IMR-90 (cell line): ENCODE data around the gene TBC1D4. TPM values are rescaled to one million over a fixed set of nuclear protein-coding genes. Genes with fewer than 3 reads are reported as not detected.

ENCODE experiments used
- ATAC-seq: fragments of 200-7000 bp; cut with Tn5 transposase; 2 replicates; pipeline ENCODE4 v1.9.1; 2020; ENCODE audit warnings: low read depth, mild to moderate bottlenecking, moderate library complexity
- BruUV-seq: library from RNA; stranded (reverse); fragments of 400-500 nt; replicated peaks from 2 replicates; lab custom pipeline; 2021; lab: Mats Ljungman, UMichigan
- CTCF ChIA-PET: fragments of 300-600 bp; formaldehyde crosslinking; extraction: SDS; loops from one replicate; lab custom pipeline; 2021; ENCODE audit warnings: antibody characterized with exemption; lab: Yijun Ruan, JAX
- POLR2A ChIA-PET: fragments of 300-600 bp; sonication (Branson Sonifier 250); formaldehyde crosslinking; loops from one replicate; lab custom pipeline; 2022; ENCODE audit warnings: antibody characterized with exemption; ENCODE audit not compliant: unreplicated experiment; lab: Charles Lee
- DNase-seq: peaks from one replicate; pipeline ENCODE4 v3.0.0; 2013
- H2AFZ ChIP-seq: replicated peaks from 2 replicates; pipeline ENCODE3; 2013; ENCODE audit warnings: low read length, mild to moderate bottlenecking; ENCODE audit not compliant: poor library complexity
- H2AK5ac ChIP-seq: 2 replicates; pipeline ENCODE4 v1.6.1; 2013; ENCODE audit warnings: low read depth, low read length, inconsistent platforms
- H2AK9ac ChIP-seq: replicated peaks from 2 replicates; pipeline ENCODE3; 2013; ENCODE audit warnings: mild to moderate bottlenecking, low read depth, low read length, moderate library complexity; ENCODE audit not compliant: poor library complexity
- H2BK120ac ChIP-seq: 2 replicates; pipeline ENCODE4 v1.6.1; 2013; ENCODE audit warnings: low read depth, low read length, inconsistent platforms
- H2BK15ac ChIP-seq: 3 replicates; pipeline ENCODE4 v1.6.1; 2013; ENCODE audit warnings: low read depth, low read length, inconsistent platforms
- H2BK20ac ChIP-seq: 2 replicates; pipeline ENCODE4 v1.6.1; 2013; ENCODE audit warnings: low read depth, mild to moderate bottlenecking, inconsistent platforms, low read length, moderate library complexity
- H2BK5ac ChIP-seq: 2 replicates; pipeline ENCODE4 v1.6.1; 2013; ENCODE audit warnings: mild to moderate bottlenecking, low read depth, low read length, inconsistent platforms; ENCODE audit not compliant: poor library complexity, severe bottlenecking
- H3K14ac ChIP-seq: replicated peaks from 2 replicates; pipeline ENCODE4 v1.6.1; 2013; ENCODE audit warnings: low read depth, low read length, inconsistent platforms
- H3K18ac ChIP-seq: 2 replicates; pipeline ENCODE4 v1.6.1; 2013; ENCODE audit warnings: low read depth, low read length, control low read depth
- H3K23ac ChIP-seq: 2 replicates; pipeline ENCODE4 v1.6.1; 2013; ENCODE audit warnings: low read depth, low read length, inconsistent platforms
- H3K27ac ChIP-seq: 2 replicates; pipeline ENCODE4 v1.5.1; 2013; ENCODE audit warnings: mild to moderate bottlenecking, control low read depth, low read length; ENCODE audit not compliant: insufficient read depth
- H3K27me3 ChIP-seq: 2 replicates; pipeline ENCODE4 v1.6.1; 2013; ENCODE audit warnings: low read length; ENCODE audit not compliant: control insufficient read depth, insufficient read depth
- H3K36me3 ChIP-seq: 2 replicates; pipeline ENCODE4 v1.6.1; 2013; ENCODE audit warnings: low read length, mixed read lengths; ENCODE audit not compliant: control insufficient read depth, insufficient read depth
- H3K4ac ChIP-seq: 2 replicates; pipeline ENCODE4 v1.6.1; 2013; ENCODE audit warnings: low read depth, low read length, inconsistent platforms
- H3K4me1 ChIP-seq: 2 replicates; pipeline ENCODE4 v1.6.1; 2013; ENCODE audit warnings: low read length, mixed read lengths; ENCODE audit not compliant: control insufficient read depth, insufficient read depth
- H3K4me2 ChIP-seq: 2 replicates; pipeline ENCODE4 v1.6.1; 2013; ENCODE audit warnings: low read depth, mild to moderate bottlenecking, control low read depth, low read length, moderate library complexity
- H3K4me3 ChIP-seq: 2 replicates; pipeline ENCODE4 v1.5.1; 2013; ENCODE audit warnings: low read depth, mild to moderate bottlenecking, control low read depth, low read length, moderate library complexity; ENCODE audit not compliant: insufficient read depth
- H3K56ac ChIP-seq: 2 replicates; pipeline ENCODE4 v1.6.1; 2013; ENCODE audit warnings: low read length, inconsistent platforms; ENCODE audit not compliant: insufficient read depth; ENCODE audit errors: extremely low read depth
- H3K79me1 ChIP-seq, 2 experiments: 2 replicates each; pipeline ENCODE4 v1.6.1; 2013; ENCODE audit warnings: low read length in 2 of 2, inconsistent platforms in 1 of 2, low read depth in 1 of 2
- H3K9ac ChIP-seq: 2 replicates; pipeline ENCODE4 v1.6.1; 2013; ENCODE audit warnings: low read depth, low read length, control low read depth
- H3K9me1 ChIP-seq: 2 replicates; pipeline ENCODE4 v1.6.1; 2013; ENCODE audit warnings: low read length, inconsistent platforms; ENCODE audit not compliant: insufficient read depth
- H3K9me3 ChIP-seq: 2 replicates; pipeline ENCODE4 v1.6.1; 2013; ENCODE audit warnings: low read length; ENCODE audit not compliant: control insufficient read depth, insufficient read depth
- H4K20me1 ChIP-seq: 2 replicates; pipeline ENCODE4 v1.6.1; 2013; ENCODE audit warnings: low read length, inconsistent platforms; ENCODE audit not compliant: insufficient read depth
- H4K5ac ChIP-seq: 2 replicates; pipeline ENCODE4 v1.6.1; 2013; ENCODE audit warnings: mild to moderate bottlenecking, low read depth, low read length, control low read depth
- H4K8ac ChIP-seq, 2 experiments: 2 replicates each; pipeline ENCODE4 v1.6.1; 2013; ENCODE audit warnings: low read depth in 2 of 2, low read length in 2 of 2, control low read depth in 1 of 2, inconsistent platforms in 1 of 2
- H4K91ac ChIP-seq: 2 replicates; pipeline ENCODE4 v1.6.1; 2013; ENCODE audit warnings: low read depth, low read length, inconsistent platforms; ENCODE audit not compliant: insufficient read depth
- BHLHE40 ChIP-seq: fragments of 150-350 bp; IDR thresholded peaks from 2 replicates; pipeline ENCODE4 v1.6.1; 2016; ENCODE audit warnings: mild to moderate bottlenecking, low read depth, low read length
- CEBPB ChIP-seq: IDR thresholded peaks from 2 replicates; pipeline ENCODE4 v1.6.1; 2012; ENCODE audit warnings: low read depth, low read length, improper control_type of control experiment
- CHD1 ChIP-seq: IDR thresholded peaks from 2 replicates; pipeline ENCODE4 v1.6.1; 2012; ENCODE audit warnings: low read depth, low read length, improper control_type of control experiment
- FOS ChIP-seq: fragments of 150-350 bp; IDR thresholded peaks from 2 replicates; pipeline ENCODE4 v1.6.1; 2016; ENCODE audit warnings: low read depth, low read length
- MAFK ChIP-seq: IDR thresholded peaks from 2 replicates; pipeline ENCODE4 v1.6.1; 2012; ENCODE audit warnings: low read depth, low read length, improper control_type of control experiment
- MAZ ChIP-seq: IDR thresholded peaks from 2 replicates; pipeline ENCODE4 v1.6.1; 2012; ENCODE audit warnings: low read depth, mild to moderate bottlenecking, low read length, improper control_type of control experiment, moderate library complexity, borderline replicate concordance
- MXI1 ChIP-seq: IDR thresholded peaks from 2 replicates; pipeline ENCODE4 v1.6.1; 2012; ENCODE audit warnings: low read depth, mild to moderate bottlenecking, low read length, moderate library complexity, borderline replicate concordance
- NFE2L2 ChIP-seq: fragments of 150-350 bp; IDR thresholded peaks from 2 replicates; pipeline ENCODE4 v1.6.1; 2016; ENCODE audit warnings: low read depth, mild to moderate bottlenecking, low read length
- POLR2A ChIP-seq: IDR thresholded peaks from 2 replicates; pipeline ENCODE4 v1.6.1; 2012; ENCODE audit warnings: mild to moderate bottlenecking, low read depth, low read length
- RAD21 ChIP-seq: IDR thresholded peaks from 2 replicates; pipeline ENCODE4 v1.6.1; 2012; ENCODE audit warnings: low read length, improper control_type of control experiment
- RCOR1 ChIP-seq: IDR thresholded peaks from 2 replicates; pipeline ENCODE4 v1.6.1; 2012; ENCODE audit warnings: mild to moderate bottlenecking, low read length, improper control_type of control experiment; ENCODE audit not compliant: insufficient replicate concordance
- RFX5 ChIP-seq: IDR thresholded peaks from 2 replicates; pipeline ENCODE4 v1.8.0; 2012; ENCODE audit warnings: low read depth, mild to moderate bottlenecking, low read length, moderate library complexity
- SMC3 ChIP-seq: fragments of 150-350 bp; IDR thresholded peaks from 2 replicates; pipeline ENCODE4 v1.6.1; 2016; ENCODE audit warnings: low read depth, mild to moderate bottlenecking, antibody characterized with exemption, low read length, moderate library complexity
- WGBS, 2 experiments: methylation state at CpG; one replicate each; pipeline versions ENCODE4 v1.1.5 to v1.1.7; 2013; ENCODE audit warnings: missing lambda C conversion rate in 2 of 2; ENCODE audit not compliant: insufficient read length in 1 of 2; ENCODE audit errors: extremely low coverage in 2 of 2; 5-methylcytosine and 5-hydroxymethylcytosine counted together
- dilution Hi-C: fragments of 300-500 bp; cut with HindIII; formaldehyde crosslinking; loops from one replicate; pipeline ENCODE4 v1.14.3; 2018; ENCODE audit warnings: low sequenced_read_pairs; ENCODE audit not compliant: unreplicated experiment
- in situ Hi-C: fragments of 300-500 bp; cut with MboI; formaldehyde crosslinking; loops from 3 replicates; pipeline ENCODE4 v1.14.3; 2019; ENCODE audit warnings: low sequenced_read_pairs, inconsistent platforms, mixed read lengths
- intact Hi-C: fragments of 100-400 bp; cut with micrococcal nuclease; formaldehyde crosslinking; loops from 2 replicates; pipeline ENCODE4 v1.10.0; 2022
- polyA plus RNA-seq, 3 experiments: library from polyadenylated mRNA; depleted of rRNA; stranded (reverse); fragments of >200 nt; gene quantifications; 2 replicates each; pipeline ENCODE4 v1.2.3, GENCODE V29; 2012; ENCODE audit warnings: low replicate concordance in 1 of 3
- total RNA-seq: library from RNA; depleted of rRNA; stranded (reverse); fragments of >200 nt; gene quantifications from 2 replicates; pipeline ENCODE4 v1.2.3, GENCODE V29; 2012
- TF ChIP-seq, protein P1 (sequence below): conservative IDR thresholded peaks from 2 replicates; pipeline ENCODE4 v1.5.1; 2012; ENCODE audit warnings: mild to moderate bottlenecking, low read depth, low read length, improper control_type of control experiment
- TF ChIP-seq, protein P2 (sequence below): fragments of 150-350 bp; IDR thresholded peaks from 2 replicates; pipeline ENCODE4 v1.6.1; 2016; ENCODE audit warnings: low read depth, mild to moderate bottlenecking, low read length, moderate library complexity, borderline replicate concordance
- TF ChIP-seq, protein P3 (sequence below): fragments of 150-350 bp; IDR thresholded peaks from 2 replicates; pipeline ENCODE4 v1.6.1; 2017; ENCODE audit warnings: mild to moderate bottlenecking, antibody characterized with exemption, low read length, low read depth

TBC1D4 gene
- total and polyA plus RNA-seq, 2 of the 4 experiments (the other 2 are of a cell fraction), result 7.5 to 22.8 TPM

DNA sequence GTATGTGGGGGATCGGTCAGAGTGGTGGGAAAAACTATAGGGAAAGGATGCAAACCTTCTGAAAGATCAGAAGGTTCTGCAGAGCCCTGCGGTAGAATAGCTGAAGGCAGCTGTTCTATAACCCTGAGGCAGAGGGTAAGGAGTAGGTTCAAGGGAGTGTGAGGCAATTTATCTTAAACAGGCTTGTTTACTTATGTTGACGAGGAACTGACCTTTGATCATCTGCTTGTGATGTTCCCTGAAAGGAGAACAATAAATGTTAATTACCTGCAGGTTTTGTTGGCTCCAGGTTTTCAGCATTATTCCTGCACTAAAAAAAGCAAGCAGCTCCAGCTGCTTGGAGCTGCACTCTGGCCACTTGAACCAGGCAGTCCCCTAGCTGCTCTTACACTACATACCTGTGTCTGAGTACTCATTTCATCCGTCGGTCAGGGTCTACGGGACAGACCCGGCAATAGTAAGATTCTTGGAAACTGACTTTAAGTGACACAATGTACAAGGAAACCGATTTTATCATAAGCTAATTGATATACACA lies 202.1 kb downstream of the TBC1D4 start:
- ATAC-seq, result no peak
- H3K56ac ChIP-seq, result no peak overlapping the region
- dilution Hi-C loops, result no loop called here
- H4K91ac ChIP-seq, result no peak overlapping the region
- no peak overlapping the region for H3K23ac ChIP-seq
- no peaks in the 10 kb centered on the region for H4K20me1 ChIP-seq
- no peak overlapping the region for H2BK5ac ChIP-seq
- in situ Hi-C loops, result no loop called here
- H2AK9ac ChIP-seq, result no peak overlapping the region
- H4K5ac ChIP-seq, result no peak overlapping the region
- no peak overlapping the region for H3K4me3 ChIP-seq
- H4K8ac ChIP-seq, result no peak overlapping the region
- no peak overlapping the region for H3K18ac ChIP-seq
- H2BK20ac ChIP-seq, result no peak overlapping the region
- H2AFZ ChIP-seq, result no peak overlapping the region
- TF ChIP-seq CEBPB (no peak), SMC3 (no peak), RAD21 (no peak), FOS (no peak), MXI1 (no peak), MAZ (no peak), CHD1 (no peak), MAFK (no peak), BHLHE40 (no peak), RFX5 (no peak), RCOR1 (no peak), NFE2L2 (no peak), POLR2A (no peak)
- TF ChIP-seq, protein P1, sequence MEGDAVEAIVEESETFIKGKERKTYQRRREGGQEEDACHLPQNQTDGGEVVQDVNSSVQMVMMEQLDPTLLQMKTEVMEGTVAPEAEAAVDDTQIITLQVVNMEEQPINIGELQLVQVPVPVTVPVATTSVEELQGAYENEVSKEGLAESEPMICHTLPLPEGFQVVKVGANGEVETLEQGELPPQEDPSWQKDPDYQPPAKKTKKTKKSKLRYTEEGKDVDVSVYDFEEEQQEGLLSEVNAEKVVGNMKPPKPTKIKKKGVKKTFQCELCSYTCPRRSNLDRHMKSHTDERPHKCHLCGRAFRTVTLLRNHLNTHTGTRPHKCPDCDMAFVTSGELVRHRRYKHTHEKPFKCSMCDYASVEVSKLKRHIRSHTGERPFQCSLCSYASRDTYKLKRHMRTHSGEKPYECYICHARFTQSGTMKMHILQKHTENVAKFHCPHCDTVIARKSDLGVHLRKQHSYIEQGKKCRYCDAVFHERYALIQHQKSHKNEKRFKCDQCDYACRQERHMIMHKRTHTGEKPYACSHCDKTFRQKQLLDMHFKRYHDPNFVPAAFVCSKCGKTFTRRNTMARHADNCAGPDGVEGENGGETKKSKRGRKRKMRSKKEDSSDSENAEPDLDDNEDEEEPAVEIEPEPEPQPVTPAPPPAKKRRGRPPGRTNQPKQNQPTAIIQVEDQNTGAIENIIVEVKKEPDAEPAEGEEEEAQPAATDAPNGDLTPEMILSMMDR, result no peak
- TF ChIP-seq, protein P2, sequence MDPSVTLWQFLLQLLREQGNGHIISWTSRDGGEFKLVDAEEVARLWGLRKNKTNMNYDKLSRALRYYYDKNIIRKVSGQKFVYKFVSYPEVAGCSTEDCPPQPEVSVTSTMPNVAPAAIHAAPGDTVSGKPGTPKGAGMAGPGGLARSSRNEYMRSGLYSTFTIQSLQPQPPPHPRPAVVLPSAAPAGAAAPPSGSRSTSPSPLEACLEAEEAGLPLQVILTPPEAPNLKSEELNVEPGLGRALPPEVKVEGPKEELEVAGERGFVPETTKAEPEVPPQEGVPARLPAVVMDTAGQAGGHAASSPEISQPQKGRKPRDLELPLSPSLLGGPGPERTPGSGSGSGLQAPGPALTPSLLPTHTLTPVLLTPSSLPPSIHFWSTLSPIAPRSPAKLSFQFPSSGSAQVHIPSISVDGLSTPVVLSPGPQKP, result no peak
- TF ChIP-seq, protein P3, sequence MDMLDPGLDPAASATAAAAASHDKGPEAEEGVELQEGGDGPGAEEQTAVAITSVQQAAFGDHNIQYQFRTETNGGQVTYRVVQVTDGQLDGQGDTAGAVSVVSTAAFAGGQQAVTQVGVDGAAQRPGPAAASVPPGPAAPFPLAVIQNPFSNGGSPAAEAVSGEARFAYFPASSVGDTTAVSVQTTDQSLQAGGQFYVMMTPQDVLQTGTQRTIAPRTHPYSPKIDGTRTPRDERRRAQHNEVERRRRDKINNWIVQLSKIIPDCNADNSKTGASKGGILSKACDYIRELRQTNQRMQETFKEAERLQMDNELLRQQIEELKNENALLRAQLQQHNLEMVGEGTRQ, result no peak
- no peak overlapping the region for H3K27ac ChIP-seq
- H3K36me3 ChIP-seq, result no peaks in the 10 kb centered on the region
- H3K4me1 ChIP-seq, result no peaks in the 10 kb centered on the region
- POLR2A ChIA-PET, result no interaction called here
- no peak overlapping the region for H3K9ac ChIP-seq
- intact Hi-C loops, result no loop called here
- no peaks in the 10 kb centered on the region for H3K9me3 ChIP-seq
- CTCF ChIA-PET, result no interaction called here
- no peak overlapping the region for H2AK5ac ChIP-seq
- no peak overlapping the region for H2BK15ac ChIP-seq
- no peak overlapping the region for H3K4ac ChIP-seq
- H3K14ac ChIP-seq, result no peak overlapping the region
- no peak overlapping the region for H2BK120ac ChIP-seq
- H3K9me1 ChIP-seq, result no peaks in the 10 kb centered on the region
- no peaks in the 10 kb centered on the region for H3K79me1 ChIP-seq
- no TSS peak for BruUV-seq
- no peaks in the 10 kb centered on the region for H3K27me3 ChIP-seq
- H3K4me2 ChIP-seq, result no peak overlapping the region
- DNase-seq, result no peak
- WGBS, 2 experiments, result 67% methylated on average over 2 of the region's 8 CpGs; no CpG with 5 or more reads in 1 of the 2 experiments
